Naive thymus-derived CD8-positive, alpha-beta T cell (primary cell): Measurements from ENCODE around the gene PIH1D1. TPM values are rescaled to one million over a fixed set of nuclear protein-coding genes. Genes with fewer than 3 reads are reported as not detected.

ENCODE experiments used
- ATAC-seq, 2 donors: fragments of 150-1000 bp; cut with Tn5 transposase in 1 of 2; sonication (Bioruptor Pico), chemical (Tn5 transposase) in 1 of 2; 1 replicate in 1 of 2; 2 replicates in 1 of 2; pipeline ENCODE4 v1.10.0; 2021; ENCODE audit warnings: mild to moderate bottlenecking in 2 of 2, moderate library complexity in 2 of 2
- POLR2A ChIA-PET: fragments of 350-600 bp; sonication (Branson Sonifier 250); formaldehyde crosslinking; loops from one replicate; lab custom pipeline; 2021; ENCODE audit warnings: antibody characterized with exemption; lab: Charles Lee
- DNase-seq, 10 donors: peaks; one replicate each; pipeline versions ENCODE4 v3.0.0 to v3.0.0-alpha.2; 2020 to 2022
- H3K27ac Mint-ChIP-seq, 10 donors: one replicate each; pipeline ENCODE4 v1.8.0; 2020 to 2022; ENCODE audit warnings: mild to moderate bottlenecking in 10 of 10, mixed read lengths in 10 of 10, moderate library complexity in 4 of 10, inconsistent platforms in 1 of 10
- H3K27me3 Mint-ChIP-seq, 5 donors: one replicate each; pipeline ENCODE4 v1.8.0; 2021 to 2022; ENCODE audit warnings: mixed read lengths in 5 of 5
- H3K36me3 Mint-ChIP-seq, 3 donors: one replicate each; pipeline ENCODE4 v1.8.0; 2020 to 2022; ENCODE audit warnings: mixed read lengths in 3 of 3, mild to moderate bottlenecking in 2 of 3, inconsistent platforms in 1 of 3
- H3K4me1 Mint-ChIP-seq, 4 donors: one replicate each; pipeline ENCODE4 v1.8.0; 2021 to 2022; ENCODE audit warnings: mixed read lengths in 4 of 4
- H3K4me3 Mint-ChIP-seq, 10 donors: one replicate each; pipeline ENCODE4 v1.8.0; 2020 to 2022; ENCODE audit warnings: mild to moderate bottlenecking in 10 of 10, mixed read lengths in 10 of 10, moderate library complexity in 6 of 10, inconsistent platforms in 1 of 10
- H3K9me3 Mint-ChIP-seq, 9 donors: one replicate each; pipeline ENCODE4 v1.8.0; 2020 to 2022; ENCODE audit warnings: mixed read lengths in 9 of 9, mild to moderate bottlenecking in 3 of 9, inconsistent platforms in 1 of 9, moderate library complexity in 1 of 9
- polyA plus RNA-seq, 3 donors: library from polyadenylated mRNA; unstranded; fragments of 300-500 nt; fragmentation: Illumina TruSeq; gene quantifications; one replicate each; pipeline ENCODE4 v1.2.3, GENCODE V29; 2021
- total RNA-seq, 8 experiments: library from RNA in 2 of 8; stranded (reverse) in 2 of 8; gene quantifications; one replicate each; pipeline ENCODE4 v1.2.3 and lab custom pipeline; 2021 to 2026

Gene PIH1D1
- total and polyA plus RNA-seq, 5 experiments from 2014 or later, result 85.3 to 179 (median 88.9) TPM

GRCh38 chr19:49490287-49491029, 38.8 kb upstream of the PIH1D1 start:
- H3K4me1 Mint-ChIP-seq, result peaks cover 11 to 66% (median 53%) of the 10 kb centered on the region in 4 donors
- H3K4me3 Mint-ChIP-seq, result peak overlapping the region; percentile 26 to 99 (median 97)
- peaks cover 0 to 3% (median 0%) of the 10 kb centered on the region in 5 donors for H3K27me3 Mint-ChIP-seq
- H3K36me3 Mint-ChIP-seq, result peaks cover 12 to 69% (median 33%) of the 10 kb centered on the region in 3 donors
- ATAC-seq (no peak), DNase-seq (no peak)
- POLR2A ChIA-PET, result interaction anchor here (6.2 kb wide), 1 partner anchor 13 kb away, joined by 60 read pairs; no protein-coding TSS in a partner anchor
- H3K9me3 Mint-ChIP-seq, result peaks cover 0 to 4% (median 0%) of the 10 kb centered on the region in 9 donors
- peak overlapping the region in 9 of 10 donors; percentile 57 to 99 (median 94) for H3K27ac Mint-ChIP-seq

GRCh38 chr19:49489601-49490167, 38.1 kb upstream of the PIH1D1 start:
- peak overlapping the region in 9 of 10 donors; percentile 85 to 99 (median 97) for H3K27ac Mint-ChIP-seq
- peaks cover 11 to 60% (median 52%) of the 10 kb centered on the region in 4 donors for H3K4me1 Mint-ChIP-seq
- H3K9me3 Mint-ChIP-seq, result peaks cover 0 to 4% (median 0%) of the 10 kb centered on the region in 9 donors
- peak overlapping the region; percentile 89 to 99 (median 97) for H3K4me3 Mint-ChIP-seq
- POLR2A ChIA-PET, result interaction anchor here (0.5 to 6.2 kb wide), 7 partner anchors 13 to 229 kb away, joined by 3 to 60 read pairs (median 4); partner anchors contain the start of genes ALDH16A1, FLT3LG and PIH1D1
- peaks cover 0 to 3% (median 0%) of the 10 kb centered on the region in 5 donors for H3K27me3 Mint-ChIP-seq
- peaks cover 12 to 76% (median 33%) of the 10 kb centered on the region in 3 donors for H3K36me3 Mint-ChIP-seq
- DNase-seq, result no peak
- ATAC-seq, result no peak

- ATAC-seq (no peak), DNase-seq (no peak)
- H3K27me3 Mint-ChIP-seq, result peaks cover 0 to 3% (median 0%) of the 10 kb centered on the region in 5 donors
- H3K4me1 Mint-ChIP-seq, result peaks cover 11 to 60% (median 52%) of the 10 kb centered on the region in 4 donors
- peaks cover 0 to 4% (median 0%) of the 10 kb centered on the region in 9 donors for H3K9me3 Mint-ChIP-seq
- peak overlapping the region; percentile 89 to 99 (median 97) for H3K4me3 Mint-ChIP-seq
- peak overlapping the region; percentile 94 to 99 (median 97) for H3K27ac Mint-ChIP-seq
- POLR2A ChIA-PET, result interaction anchor here (0.6 to 6.2 kb wide), 10 partner anchors 12 to 197 kb away, joined by 3 to 60 read pairs (median 6); partner anchors contain the start of genes ALDH16A1, FLT3LG and PIH1D1
- H3K36me3 Mint-ChIP-seq, result peaks cover 12 to 83% (median 33%) of the 10 kb centered on the region in 3 donors
Measured at GRCh38 chr19:49488863-49489537, 37.4 kb upstream of the PIH1D1 start.

- POLR2A ChIA-PET, result interaction anchor here (0.6 to 6.2 kb wide), 29 partner anchors 11 to 495 kb away, joined by 3 to 60 read pairs (median 4); partner anchors contain the start of genes ALDH16A1, CD37, FLT3LG and GYS1
- Mint-ChIP-seq H3K4me1 (peaks cover 11 to 60% (median 52%) of the 10 kb centered on the region in 4 donors), H3K27ac (peak overlapping the region; percentile 94 to 99 (median 97)), H3K4me3 (peak overlapping the region; percentile 89 to 99 (median 97)), H3K9me3 (peaks cover 0 to 2% (median 0%) of the 10 kb centered on the region in 9 donors), H3K36me3 (peaks cover 12 to 89% (median 33%) of the 10 kb centered on the region in 3 donors), H3K27me3 (peaks cover 0 to 3% (median 0%) of the 10 kb centered on the region in 5 donors)
- ATAC-seq, result no peak
- DNase-seq, result no peak
Measured at GRCh38 chr19:49488046-49488862, 36.6 kb upstream of the PIH1D1 start.

- Mint-ChIP-seq H3K36me3 (peaks cover 12 to 89% (median 29%) of the 10 kb centered on the region in 3 donors), H3K9me3 (peaks cover 0 to 2% (median 0%) of the 10 kb centered on the region in 9 donors), H3K27me3 (peaks cover 0 to 3% (median 0%) of the 10 kb centered on the region in 5 donors), H3K27ac (peak within 1 kb of the TSS; percentile 94 to 99 (median 97)), H3K4me3 (peak within 1 kb of the TSS; percentile 89 to 99 (median 97)), H3K4me1 (peaks cover 9 to 57% (median 45%) of the 10 kb centered on the region in 4 donors)
- ATAC-seq, result peak; percentile 85 to 91
- POLR2A ChIA-PET, result interaction anchor here (0.5 to 6.2 kb wide), 29 partner anchors 10 to 494 kb away, joined by 3 to 60 read pairs (median 4); partner anchors contain the start of genes ALDH16A1, CD37, FLT3LG and GYS1
- peak; percentile 98 to 100 (median 99) for DNase-seq
Measured at GRCh38 chr19:49487277-49488045, 35.8 kb upstream of the PIH1D1 start, which contains the start of gene RPL13A. Gene RPL13A (plus strand): TSS chr19:49487608. CDS start chr19:49487630, 22 bp downstream.

- H3K36me3 Mint-ChIP-seq, result peaks cover 12 to 88% (median 28%) of the 10 kb centered on the region in 3 donors
- DNase-seq, result no peak
- H3K4me3 Mint-ChIP-seq, result peak overlapping the region; percentile 89 to 99 (median 97)
- H3K9me3 Mint-ChIP-seq, result peaks cover 0 to 2% (median 0%) of the 10 kb centered on the region in 9 donors
- POLR2A ChIA-PET, result interaction anchor here (0.5 to 6.2 kb wide), 14 partner anchors 10 to 231 kb away, joined by 3 to 60 read pairs (median 6); partner anchors contain the start of genes ALDH16A1, FLT3LG, NOSIP and PIH1D1
- peak overlapping the region; percentile 94 to 99 (median 97) for H3K27ac Mint-ChIP-seq
- no peak for ATAC-seq
- H3K27me3 Mint-ChIP-seq, result peaks cover 0 to 3% (median 0%) of the 10 kb centered on the region in 5 donors
- peaks cover 9 to 59% (median 41%) of the 10 kb centered on the region in 4 donors for H3K4me1 Mint-ChIP-seq
Measured at GRCh38 chr19:49486710-49487276, 35.2 kb upstream of the PIH1D1 start.

GRCh38 chr19:49486232-49486631, 34.6 kb upstream of the PIH1D1 start:
- H3K27ac Mint-ChIP-seq, result peak overlapping the region in 9 of 10 donors; percentile 70 to 97 (median 85)
- H3K27me3 Mint-ChIP-seq, result peaks cover 0 to 3% (median 0%) of the 10 kb centered on the region in 5 donors
- ATAC-seq, result no peak
- H3K4me3 Mint-ChIP-seq, result peak overlapping the region in 6 of 10 donors; percentile 23 to 69 (median 35)
- H3K9me3 Mint-ChIP-seq, result peaks cover 0 to 2% (median 0%) of the 10 kb centered on the region in 9 donors
- POLR2A ChIA-PET, result interaction anchor here (0.8 to 6.2 kb wide), 3 partner anchors 9 to 104 kb away, joined by 3 to 60 read pairs (median 4); no protein-coding TSS in a partner anchor
- peaks cover 12 to 85% (median 28%) of the 10 kb centered on the region in 3 donors for H3K36me3 Mint-ChIP-seq
- peaks cover 8 to 64% (median 41%) of the 10 kb centered on the region in 4 donors for H3K4me1 Mint-ChIP-seq
- DNase-seq, result no peak

GRCh38 chr19:49481020-49481683, 29.5 kb upstream of the PIH1D1 start:
- peaks cover 13 to 59% (median 29%) of the 10 kb centered on the region in 4 donors for H3K4me1 Mint-ChIP-seq
- POLR2A ChIA-PET, result interaction anchor here (0.6 to 1.3 kb wide), 7 partner anchors 10 to 72 kb away, joined by 3 to 9 read pairs (median 4); no protein-coding TSS in a partner anchor
- peaks cover 4 to 88% (median 14%) of the 10 kb centered on the region in 3 donors for H3K36me3 Mint-ChIP-seq
- no peaks in the 10 kb centered on the region for H3K27me3 Mint-ChIP-seq
- H3K4me3 Mint-ChIP-seq, result peak overlapping the region in 5 of 10 donors; percentile 5 to 76 (median 26)
- H3K27ac Mint-ChIP-seq, result peak overlapping the region; percentile 55 to 89 (median 70)
- ATAC-seq, result no peak
- H3K9me3 Mint-ChIP-seq, result no peaks in the 10 kb centered on the region
- no peak for DNase-seq

GRCh38 chr19:49479975-49480628, 28.5 kb upstream of the PIH1D1 start:
- Mint-ChIP-seq H3K4me3 (peak overlapping the region in 3 of 10 donors; percentile 10 to 45 (median 24)), H3K4me1 (peaks cover 20 to 59% (median 37%) of the 10 kb centered on the region in 4 donors), H3K27me3 (no peaks in the 10 kb centered on the region), H3K27ac (peak overlapping the region in 8 of 10 donors; percentile 61 to 89 (median 78)), H3K36me3 (peaks cover 10 to 86% (median 17%) of the 10 kb centered on the region in 3 donors), H3K9me3 (no peaks in the 10 kb centered on the region)
- ATAC-seq, result no peak
- POLR2A ChIA-PET, result interaction anchor here (0.6 to 5.2 kb wide), 7 partner anchors 11 to 73 kb away, joined by 3 to 39 read pairs (median 4); partner anchors contain the start of genes ALDH16A1 and PIH1D1
- DNase-seq, result no peak
